Stimulated activated naive CD8-positive, alpha-beta T cell treated with anti-CD3 and anti-CD28 coated beads, Interleukin-15, Interleukin-2, amounts not matched to agents 100 ng/mL and 50 ng/mL, for 24 hours (primary cell): ENCODE results near the gene ARHGEF26.

ENCODE experiments used
- H3K27ac Mint-ChIP-seq: one replicate; pipeline ENCODE4 v1.8.0; 2021; ENCODE audit warnings: mild to moderate bottlenecking, mixed read lengths
- H3K27me3 Mint-ChIP-seq: one replicate; pipeline ENCODE4 v1.8.0; 2021; ENCODE audit warnings: mixed read lengths
- H3K36me3 Mint-ChIP-seq: one replicate; pipeline ENCODE4 v1.8.0; 2021; ENCODE audit warnings: low read depth, mixed read lengths
- H3K4me1 Mint-ChIP-seq: one replicate; pipeline ENCODE4 v1.8.0; 2021; ENCODE audit warnings: low read depth, mixed read lengths
- H3K4me3 Mint-ChIP-seq: one replicate; pipeline ENCODE4 v1.8.0; 2021; ENCODE audit warnings: mild to moderate bottlenecking, mixed read lengths
- H3K9me3 Mint-ChIP-seq: one replicate; pipeline ENCODE4 v1.8.0; 2021; ENCODE audit warnings: mixed read lengths

The ARHGEF26 gene

DNA sequence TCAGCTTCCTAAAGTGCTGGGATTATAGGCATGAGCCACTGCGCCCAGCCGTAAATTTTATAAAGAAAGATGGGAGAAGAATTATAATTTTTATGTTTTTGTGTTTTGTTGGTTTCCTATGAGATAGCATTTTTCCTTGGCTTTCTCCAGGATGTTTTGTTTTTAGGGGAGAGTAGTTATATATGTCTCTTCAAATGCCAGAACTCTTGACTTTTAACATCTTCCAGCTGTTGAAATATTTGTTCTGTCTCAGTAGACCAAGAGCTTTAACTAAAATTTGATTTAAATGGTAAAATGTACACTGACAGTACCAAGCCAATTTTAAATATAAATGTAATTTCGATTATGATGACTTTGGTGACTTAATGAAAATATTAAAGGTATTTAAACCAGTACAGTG lies 106.3 kb downstream of the ARHGEF26 start:
- H3K27ac Mint-ChIP-seq = no peak overlapping the region
- H3K4me1 Mint-ChIP-seq = no peaks in the 10 kb centered on the region
- no peaks in the 10 kb centered on the region for H3K36me3 Mint-ChIP-seq
- H3K9me3 Mint-ChIP-seq = no peaks in the 10 kb centered on the region
- no peak overlapping the region for H3K4me3 Mint-ChIP-seq
- peaks cover 3% of the 10 kb centered on the region for H3K27me3 Mint-ChIP-seq

DNA sequence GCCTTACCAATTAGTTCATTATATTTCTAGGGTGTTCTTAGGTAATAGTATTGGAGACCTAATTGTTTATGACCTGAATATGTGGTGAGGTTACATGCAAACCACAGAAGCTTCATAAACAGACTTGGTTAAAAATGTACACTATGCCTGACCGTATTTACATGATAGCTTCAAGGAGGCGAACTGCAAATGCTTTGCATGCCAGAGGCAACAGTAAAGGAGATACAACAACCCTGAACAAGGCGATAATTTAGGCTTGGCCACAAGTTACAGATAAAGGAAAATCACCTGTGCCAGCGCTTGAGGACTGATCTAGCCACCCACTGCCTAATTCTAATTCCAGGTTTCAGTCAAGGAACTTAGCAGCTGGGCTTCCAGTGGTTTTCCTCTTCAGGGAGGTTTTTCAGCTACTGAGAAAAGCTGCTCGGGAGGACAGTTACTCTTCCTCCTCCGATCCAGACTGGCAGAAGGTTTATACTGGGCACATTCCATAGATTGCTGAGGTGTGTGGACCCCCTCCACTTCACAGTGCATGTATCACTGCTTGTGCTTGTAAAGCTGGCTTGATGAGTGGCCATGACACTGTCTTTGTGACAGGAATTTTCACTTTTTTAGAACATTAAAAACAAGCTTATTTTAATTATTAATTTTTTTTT lies 107.5 kb downstream of the ARHGEF26 start:
- H3K27me3 Mint-ChIP-seq = peaks cover 7% of the 10 kb centered on the region
- H3K27ac Mint-ChIP-seq = no peak overlapping the region
- no peaks in the 10 kb centered on the region for H3K9me3 Mint-ChIP-seq
- H3K4me3 Mint-ChIP-seq = no peak overlapping the region
- no peaks in the 10 kb centered on the region for H3K36me3 Mint-ChIP-seq
- no peaks in the 10 kb centered on the region for H3K4me1 Mint-ChIP-seq

DNA sequence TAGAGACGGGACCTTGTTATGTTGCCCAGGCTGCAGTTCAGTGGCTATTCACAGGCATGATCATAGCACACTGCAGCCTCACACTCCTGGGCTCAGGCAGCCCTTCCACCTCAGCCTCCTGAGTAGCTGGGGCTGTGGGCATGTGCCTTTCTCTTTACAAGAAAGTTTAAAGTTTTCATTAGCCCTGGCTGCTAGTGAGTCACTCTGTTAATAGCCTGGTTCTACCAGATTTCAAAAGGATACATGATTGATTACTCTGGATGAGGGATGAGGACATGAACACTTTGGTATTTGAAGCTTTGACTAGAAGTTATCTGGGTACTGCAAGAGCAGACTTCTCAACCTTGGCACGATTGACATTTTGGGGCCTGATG lies 108.0 kb downstream of the ARHGEF26 start:
- no peaks in the 10 kb centered on the region for H3K36me3 Mint-ChIP-seq

GRCh38 chr3:154235330-154235729 lies 114.1 kb downstream of the ARHGEF26 start:
- Mint-ChIP-seq H3K36me3 (no peaks in the 10 kb centered on the region), H3K4me3 (no peak overlapping the region), H3K27ac (no peak overlapping the region), H3K9me3 (no peaks in the 10 kb centered on the region), H3K4me1 (peaks cover 5% of the 10 kb centered on the region), H3K27me3 (peaks cover 17% of the 10 kb centered on the region)

More for the DNA sequence above, 108.0 kb downstream of the ARHGEF26 start:
- Mint-ChIP-seq H3K4me1 (no peaks in the 10 kb centered on the region), H3K9me3 (no peaks in the 10 kb centered on the region), H3K27ac (no peak overlapping the region), H3K4me3 (no peak overlapping the region), H3K27me3 (peaks cover 9% of the 10 kb centered on the region)

DNA sequence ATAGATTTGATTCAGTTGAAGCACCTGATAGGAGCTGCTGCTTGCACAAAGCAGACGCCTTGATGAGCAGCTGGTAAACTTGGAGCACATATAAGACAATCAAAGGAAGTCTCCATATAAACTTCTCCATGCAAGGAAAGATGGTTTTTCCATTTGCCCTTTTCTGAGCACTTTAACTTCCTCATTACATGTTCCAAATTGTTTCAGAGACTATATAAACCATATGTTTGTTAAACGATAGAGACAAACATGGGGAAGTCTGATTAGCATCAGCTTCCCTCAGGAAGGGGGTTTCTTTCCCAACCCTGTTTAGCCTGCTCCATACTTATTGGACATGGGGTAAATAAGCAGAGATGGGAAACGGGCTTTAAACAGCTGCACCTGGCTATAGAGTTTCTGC lies 115.1 kb downstream of the ARHGEF26 start:
- Mint-ChIP-seq H3K36me3 (no peaks in the 10 kb centered on the region), H3K9me3 (no peaks in the 10 kb centered on the region), H3K4me3 (no peak overlapping the region), H3K27me3 (peaks cover 18% of the 10 kb centered on the region), H3K4me1 (peaks cover 5% of the 10 kb centered on the region), H3K27ac (no peak overlapping the region)

GRCh38 chr3:154240235-154240634 lies 119.0 kb downstream of the ARHGEF26 start:
- Mint-ChIP-seq H3K4me3 (no peak overlapping the region), H3K27me3 (peaks cover 10% of the 10 kb centered on the region), H3K27ac (no peak overlapping the region), H3K4me1 (peaks cover 5% of the 10 kb centered on the region), H3K36me3 (no peaks in the 10 kb centered on the region), H3K9me3 (no peaks in the 10 kb centered on the region)

DNA sequence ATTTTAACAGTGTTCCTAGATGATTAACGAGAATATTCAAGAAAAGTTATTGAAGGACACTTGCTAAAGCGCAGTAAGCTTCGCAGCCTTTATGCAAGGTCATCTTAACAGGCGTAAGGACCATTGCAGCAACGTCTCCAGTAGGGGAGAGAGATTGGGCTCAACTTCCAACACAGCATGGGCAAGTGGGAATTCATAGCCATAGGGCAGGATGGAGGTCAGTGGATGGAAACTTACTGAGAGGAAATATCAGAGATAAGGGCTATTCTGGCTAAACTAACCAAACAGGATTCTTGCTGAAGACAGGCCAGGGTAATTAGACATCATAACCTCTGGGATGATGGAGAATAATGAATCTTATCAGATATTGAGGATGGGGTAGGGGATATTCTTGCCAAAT lies 120.3 kb downstream of the ARHGEF26 start:
- H3K9me3 Mint-ChIP-seq = no peaks in the 10 kb centered on the region
- peaks cover 1% of the 10 kb centered on the region for H3K36me3 Mint-ChIP-seq
- no peak overlapping the region for H3K4me3 Mint-ChIP-seq
- H3K27ac Mint-ChIP-seq = no peak overlapping the region
- H3K27me3 Mint-ChIP-seq = peaks cover 6% of the 10 kb centered on the region
- peaks cover 5% of the 10 kb centered on the region for H3K4me1 Mint-ChIP-seq

GRCh38 chr3:154242766-154243165 lies 121.6 kb downstream of the ARHGEF26 start:
- Mint-ChIP-seq H3K36me3 (peaks cover 12% of the 10 kb centered on the region), H3K9me3 (no peaks in the 10 kb centered on the region), H3K4me1 (peaks cover 2% of the 10 kb centered on the region)

DNA sequence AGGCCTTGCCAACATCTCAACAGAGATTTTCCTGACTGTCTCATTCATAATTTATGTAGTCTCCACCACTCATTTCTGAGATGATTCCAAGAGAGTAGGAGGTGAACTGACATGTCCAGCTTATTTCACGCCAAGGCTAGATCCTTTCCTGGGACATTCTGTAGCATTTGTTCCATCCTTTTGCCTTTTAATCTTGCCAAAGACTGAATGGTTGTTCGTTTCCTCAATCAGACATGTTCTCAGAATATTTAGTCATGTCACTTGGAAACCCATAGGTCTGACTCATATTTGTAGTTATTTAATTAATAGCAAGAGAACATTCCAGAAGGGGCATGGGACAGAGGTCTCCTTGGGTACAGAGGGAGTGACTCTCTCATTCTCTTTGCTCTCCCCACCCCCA lies 122.2 kb downstream of the ARHGEF26 start:
- Mint-ChIP-seq H3K36me3 (peaks cover 12% of the 10 kb centered on the region), H3K4me3 (no peak overlapping the region), H3K27me3 (peaks cover 6% of the 10 kb centered on the region), H3K9me3 (no peaks in the 10 kb centered on the region), H3K4me1 (no peaks in the 10 kb centered on the region), H3K27ac (no peak overlapping the region)

More at GRCh38 chr3:154242766-154243165, 121.6 kb downstream of the ARHGEF26 start:
- Mint-ChIP-seq H3K27ac (no peak overlapping the region), H3K27me3 (peaks cover 6% of the 10 kb centered on the region), H3K4me3 (no peak overlapping the region)

- no peaks in the 10 kb centered on the region for H3K9me3 Mint-ChIP-seq
- H3K4me3 Mint-ChIP-seq = no peak overlapping the region
- peaks cover 22% of the 10 kb centered on the region for H3K36me3 Mint-ChIP-seq
- no peaks in the 10 kb centered on the region for H3K4me1 Mint-ChIP-seq
- no peak overlapping the region for H3K27ac Mint-ChIP-seq
- peaks cover 6% of the 10 kb centered on the region for H3K27me3 Mint-ChIP-seq
Observed at GRCh38 chr3:154244644-154245043, 123.5 kb downstream of the ARHGEF26 start.

- Mint-ChIP-seq H3K36me3 (peaks cover 42% of the 10 kb centered on the region), H3K9me3 (no peaks in the 10 kb centered on the region), H3K27me3 (no peaks in the 10 kb centered on the region), H3K4me1 (peaks cover 2% of the 10 kb centered on the region), H3K27ac (no peak overlapping the region), H3K4me3 (no peak overlapping the region)
Observed at GRCh38 chr3:154247806-154248415, 126.7 kb downstream of the ARHGEF26 start.

GRCh38 chr3:154250291-154250690 lies 129.1 kb downstream of the ARHGEF26 start:
- Mint-ChIP-seq H3K4me3 (no peak overlapping the region), H3K27me3 (no peaks in the 10 kb centered on the region), H3K4me1 (peaks cover 4% of the 10 kb centered on the region), H3K36me3 (peaks cover 47% of the 10 kb centered on the region), H3K9me3 (no peaks in the 10 kb centered on the region), H3K27ac (no peak overlapping the region)

GRCh38 chr3:154251610-154252009 lies 130.4 kb downstream of the ARHGEF26 start:
- Mint-ChIP-seq H3K27me3 (no peaks in the 10 kb centered on the region), H3K9me3 (no peaks in the 10 kb centered on the region), H3K27ac (no peak overlapping the region), H3K4me1 (peaks cover 4% of the 10 kb centered on the region), H3K4me3 (no peak overlapping the region), H3K36me3 (peaks cover 53% of the 10 kb centered on the region)

DNA sequence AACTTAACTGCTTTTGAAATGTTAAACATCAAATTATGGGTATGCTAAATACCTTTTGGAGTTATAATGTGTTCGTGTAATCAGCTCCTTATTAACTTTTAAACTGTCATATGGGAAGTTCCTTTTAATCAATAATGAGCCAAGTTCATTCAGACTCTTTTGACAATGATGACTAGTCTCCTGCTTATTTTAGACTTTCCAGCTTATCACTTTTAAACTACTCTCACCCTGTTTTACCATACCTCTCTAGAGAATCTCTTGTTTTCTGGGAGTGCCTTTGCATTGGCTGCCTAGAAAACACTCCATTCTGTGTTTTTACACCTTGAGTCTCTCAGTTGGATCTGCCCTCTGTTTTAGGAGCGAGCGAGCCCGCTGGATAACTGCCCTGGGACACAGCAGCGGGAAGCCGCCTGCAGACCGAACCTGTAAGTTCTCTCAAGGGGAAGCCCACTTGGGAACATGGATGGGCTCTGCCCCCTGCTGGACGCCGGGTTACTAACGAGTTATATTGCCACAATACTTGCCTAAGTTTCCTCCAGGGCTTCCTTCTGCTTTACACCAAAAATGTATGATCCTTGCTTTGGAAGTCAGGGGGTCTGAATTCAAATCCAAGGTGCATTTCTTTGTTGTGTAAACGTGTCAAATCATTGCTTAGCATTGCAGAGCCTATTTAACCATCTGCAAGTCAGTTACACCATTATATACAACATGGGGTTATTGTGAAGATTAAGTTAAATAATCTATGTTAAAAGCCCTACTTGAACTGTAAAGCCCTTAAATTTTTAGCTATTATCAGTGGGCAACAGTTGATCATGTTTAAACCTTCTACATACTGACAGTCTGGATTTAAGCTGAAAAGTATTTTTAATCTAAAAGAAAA lies 131.8 kb downstream of the ARHGEF26 start:
- no peak overlapping the region for H3K27ac Mint-ChIP-seq
- peaks cover 56% of the 10 kb centered on the region for H3K36me3 Mint-ChIP-seq
- H3K4me1 Mint-ChIP-seq = peaks cover 4% of the 10 kb centered on the region
- no peaks in the 10 kb centered on the region for H3K9me3 Mint-ChIP-seq
- H3K27me3 Mint-ChIP-seq = no peaks in the 10 kb centered on the region
- no peak overlapping the region for H3K4me3 Mint-ChIP-seq

GRCh38 chr3:154254527-154254926 lies 133.3 kb downstream of the ARHGEF26 start:
- Mint-ChIP-seq H3K4me1 (peaks cover 4% of the 10 kb centered on the region), H3K27ac (no peak overlapping the region), H3K36me3 (peaks cover 61% of the 10 kb centered on the region), H3K9me3 (no peaks in the 10 kb centered on the region), H3K27me3 (no peaks in the 10 kb centered on the region), H3K4me3 (no peak overlapping the region)
